Cerebellar cortex (tissue), 1 donor: ENCODE measurements around the gene SLAMF9.
A peak's percentile ranks its signal among the peaks of the same experiment; 100 is the strongest.

Experiments used
- DNase-seq: peaks from one replicate; pipeline ENCODE4 v3.0.0-alpha.2; 2015; ENCODE audit warnings: low spot score

The SLAMF9 gene

DNA sequence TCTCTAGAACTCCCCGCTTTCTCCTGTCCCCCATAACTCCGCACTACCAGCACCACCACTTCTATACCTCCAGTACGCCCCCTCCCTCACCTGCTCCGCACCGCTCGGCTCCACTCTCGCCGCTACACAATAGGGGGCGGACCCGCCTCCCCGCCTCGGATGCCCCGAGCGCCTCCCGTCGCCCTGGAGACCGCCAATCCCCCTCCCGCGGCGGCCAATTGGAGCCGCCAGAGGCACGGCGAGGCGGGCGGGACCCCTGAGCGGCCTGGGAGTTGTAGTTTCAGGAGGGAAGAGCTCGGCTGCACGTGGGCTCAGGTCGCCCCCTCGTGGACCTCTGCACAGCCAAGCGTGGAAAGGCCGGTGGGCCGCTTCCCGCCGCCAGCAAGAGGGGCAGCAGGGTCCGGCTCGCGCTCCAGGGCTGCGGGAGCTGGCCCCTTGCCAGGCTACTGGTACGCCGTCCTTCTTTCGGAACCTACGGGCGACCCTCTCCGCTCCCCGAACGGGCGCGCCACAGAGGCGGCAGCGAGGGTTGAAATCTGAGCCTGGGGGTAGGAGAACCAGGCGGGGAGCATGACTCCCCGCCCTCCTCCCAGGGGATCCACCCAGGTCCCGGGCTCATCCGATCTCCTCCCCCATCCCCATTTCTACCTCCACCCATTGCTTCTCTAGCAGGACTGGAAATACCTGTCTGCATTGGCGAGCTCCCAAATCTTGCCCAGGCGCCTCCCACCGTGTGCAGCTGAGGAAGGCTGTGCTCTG lies 8.4 kb downstream of the SLAMF9 start, which contains the start of gene IGSF9:
Gene IGSF9 (minus strand): TSS at position 131 of the 759 bp plus-strand sequence. CDS start 2,159 bp downstream, outside the sequence.
- DNase-seq, result peak; percentile 72

DNA sequence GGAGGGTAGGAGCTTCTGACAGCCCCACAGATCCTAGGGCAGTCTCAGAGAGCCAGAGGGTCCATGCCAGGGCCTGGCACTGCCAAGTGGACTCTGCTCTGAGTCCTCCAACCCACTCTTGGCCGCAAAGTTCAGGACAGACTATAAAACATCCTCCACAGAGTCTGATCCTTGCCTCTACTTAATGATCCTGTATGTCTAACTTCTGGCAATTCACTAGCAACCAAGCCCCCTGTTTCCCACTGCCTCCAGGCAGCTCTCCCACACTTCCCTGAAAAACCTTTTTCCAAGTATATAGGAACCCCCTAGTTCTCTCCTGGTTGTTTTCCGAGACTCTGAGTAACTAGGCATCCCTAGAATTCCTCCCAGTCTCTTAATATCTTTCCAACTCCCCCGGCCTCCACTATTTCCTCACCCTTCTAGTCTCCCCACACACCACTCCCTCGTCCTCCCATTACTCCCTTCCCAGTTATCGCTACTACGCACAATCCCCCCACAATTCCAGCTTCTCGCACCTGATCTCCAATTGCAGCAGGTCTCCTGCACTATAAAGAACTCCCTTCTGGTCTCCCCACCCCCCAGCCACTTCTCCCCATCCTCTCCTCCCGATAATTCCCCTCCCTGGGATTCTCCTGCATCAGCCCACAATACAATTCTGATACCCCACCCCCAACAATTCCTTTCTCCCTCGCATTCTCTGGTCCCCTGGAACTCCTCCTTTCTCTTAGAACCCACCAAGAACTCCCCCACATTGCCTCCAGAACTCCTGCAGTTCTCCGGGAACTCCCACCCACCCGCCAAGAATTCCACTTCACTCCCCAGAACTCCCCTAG lies 9.2 kb downstream of the SLAMF9 start:
- DNase-seq, result no peak

DNA sequence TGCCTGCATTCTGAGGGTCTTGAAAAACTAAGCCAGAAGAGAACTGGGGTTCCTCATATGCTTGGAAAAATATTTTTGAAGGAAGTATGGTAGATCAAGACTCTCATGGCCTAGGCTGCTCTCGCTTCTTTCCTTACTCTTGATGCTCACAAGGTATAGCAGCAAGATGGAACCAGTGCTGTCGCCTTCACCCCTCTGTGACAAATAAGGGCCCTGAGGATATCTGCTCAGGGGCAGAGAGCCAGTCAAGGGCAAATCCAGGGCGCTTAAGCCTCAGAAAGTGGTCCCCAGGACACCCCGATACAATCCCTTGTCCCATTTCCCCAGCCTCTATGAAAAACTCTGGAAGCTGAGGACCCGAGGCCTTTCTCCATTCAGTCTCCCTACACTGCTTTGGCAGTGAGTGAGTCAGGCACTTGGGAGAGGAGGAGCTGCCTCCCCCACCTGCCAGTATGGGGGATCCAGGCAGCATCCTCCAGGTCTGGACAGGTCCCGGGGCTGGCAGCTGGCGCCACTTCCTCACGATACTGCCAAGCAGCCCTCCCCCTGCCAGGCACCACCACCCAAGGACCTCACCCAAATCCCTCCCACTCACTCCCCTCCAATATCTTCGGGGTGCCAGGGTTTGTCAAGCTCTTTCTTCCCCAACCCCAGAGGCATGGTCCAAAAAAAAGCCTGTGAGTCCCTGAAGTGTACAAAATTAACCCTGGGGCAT lies 10.0 kb downstream of the SLAMF9 start:
- DNase-seq, result no peak

DNA sequence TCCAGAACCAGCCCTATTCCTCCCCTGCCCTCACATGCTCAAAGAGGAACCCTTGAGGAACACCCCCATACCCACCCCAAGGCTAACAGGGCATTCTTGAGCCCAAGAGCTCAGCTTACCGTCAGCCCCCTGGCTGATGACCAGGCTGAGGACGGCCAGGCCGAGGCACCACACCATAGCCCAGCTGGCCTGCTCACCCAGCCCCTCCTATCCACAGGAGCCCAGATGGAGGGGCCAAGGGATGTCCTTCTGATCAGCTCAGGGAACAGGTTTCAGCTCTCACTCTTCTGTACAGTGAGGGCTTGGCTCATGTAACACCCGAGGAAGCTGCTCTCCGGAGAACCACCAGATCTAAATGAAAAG lies 10.8 kb downstream of the SLAMF9 start:
- no peak for DNase-seq

DNA sequence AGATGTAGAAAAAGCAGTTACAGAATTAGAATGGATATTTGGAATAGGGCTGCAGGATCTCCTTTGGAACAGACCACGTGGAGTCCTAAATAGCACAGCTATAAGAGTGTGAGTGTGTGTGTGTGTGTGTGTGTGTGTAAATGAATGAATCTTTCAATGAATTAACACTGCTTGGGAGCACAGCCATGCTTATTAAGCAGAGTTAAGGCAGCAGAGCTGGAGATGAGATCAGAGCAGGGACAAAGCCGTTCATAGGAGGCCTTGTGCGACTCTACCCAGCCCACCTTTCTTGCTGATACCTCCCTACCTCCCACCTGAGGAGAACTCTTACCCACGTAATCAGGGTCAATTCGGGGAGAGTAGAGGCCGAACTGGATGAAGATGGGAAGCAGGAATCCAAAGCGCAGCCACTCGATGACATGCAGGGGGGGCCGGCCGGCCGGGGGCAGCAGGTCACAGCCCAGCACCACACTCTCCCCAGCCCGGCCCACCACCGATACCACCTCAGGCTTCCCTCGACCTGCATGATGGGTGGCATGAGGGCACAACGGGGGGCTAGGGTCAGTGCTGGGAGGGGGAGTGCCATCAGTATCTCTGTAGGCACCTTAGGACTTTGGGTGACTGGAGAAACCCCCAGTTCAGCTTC lies 11.3 kb downstream of the SLAMF9 start:
- no peak for DNase-seq

DNA sequence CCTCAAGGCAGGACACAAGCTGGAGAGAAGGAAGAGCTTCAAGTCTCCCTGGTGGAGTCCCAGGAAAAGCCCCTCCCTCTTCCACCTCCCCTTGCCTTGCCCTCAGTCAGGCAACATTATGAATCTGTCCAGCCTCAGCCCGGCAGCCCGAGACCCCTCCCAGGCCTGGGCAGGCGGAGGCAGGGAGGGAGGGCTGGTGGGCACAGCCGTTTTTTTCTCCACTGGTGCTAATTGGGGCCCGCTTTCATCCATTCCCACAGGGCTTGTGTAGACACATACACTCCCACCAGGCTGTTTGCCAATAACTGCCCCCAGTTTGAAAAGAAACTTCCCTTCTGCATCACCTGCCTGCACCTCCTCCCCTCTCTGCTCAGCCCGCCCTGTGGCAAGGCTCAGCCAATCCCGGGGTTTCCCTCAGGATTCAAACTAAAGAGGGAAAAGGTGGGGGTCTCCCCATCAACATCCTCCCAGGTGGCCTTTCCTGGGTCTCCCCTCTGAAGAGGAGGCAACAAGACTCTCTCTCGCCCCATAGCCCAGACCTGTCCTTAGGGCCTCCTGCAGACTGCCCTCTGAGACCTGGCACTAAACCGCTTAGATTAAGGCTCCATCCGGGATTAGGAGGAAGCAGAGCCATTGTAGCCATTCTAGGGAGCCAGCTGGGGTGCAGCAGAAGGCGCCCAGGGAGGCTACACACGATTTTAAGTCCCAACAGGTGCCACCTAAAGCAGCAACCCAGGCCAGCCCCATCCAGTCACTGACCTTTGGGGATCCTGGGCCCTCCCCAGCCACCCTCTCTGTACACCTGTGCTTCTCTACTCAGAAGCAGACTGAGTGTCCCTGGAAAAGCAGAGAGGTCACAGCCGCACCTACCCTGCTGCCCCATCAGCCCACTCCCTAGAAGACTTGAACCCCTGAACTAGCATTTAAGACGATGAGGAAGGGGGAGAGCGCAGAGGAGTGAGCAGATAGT lies 12.2 kb downstream of the SLAMF9 start:
- no peak for DNase-seq

DNA sequence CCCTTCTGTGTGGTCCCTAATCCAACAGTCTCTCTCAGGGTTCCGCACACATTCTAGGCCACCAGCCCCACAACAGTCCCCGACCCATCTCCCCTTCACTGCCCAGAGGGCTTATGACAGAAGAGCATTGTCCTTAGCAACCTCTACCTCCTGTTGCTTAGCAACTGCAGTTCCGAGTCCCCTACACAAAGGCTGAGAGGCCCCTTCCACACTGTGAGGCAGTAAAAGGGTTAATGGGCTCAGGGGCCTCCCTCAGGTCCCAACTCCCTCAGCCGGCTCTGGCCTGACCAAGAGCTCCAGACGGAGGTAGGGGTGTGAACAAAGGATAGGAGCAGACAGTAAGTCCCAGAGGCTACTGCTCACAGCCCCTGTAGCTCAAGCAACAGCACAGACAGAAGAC lies 12.9 kb downstream of the SLAMF9 start:
- no peak for DNase-seq

DNA sequence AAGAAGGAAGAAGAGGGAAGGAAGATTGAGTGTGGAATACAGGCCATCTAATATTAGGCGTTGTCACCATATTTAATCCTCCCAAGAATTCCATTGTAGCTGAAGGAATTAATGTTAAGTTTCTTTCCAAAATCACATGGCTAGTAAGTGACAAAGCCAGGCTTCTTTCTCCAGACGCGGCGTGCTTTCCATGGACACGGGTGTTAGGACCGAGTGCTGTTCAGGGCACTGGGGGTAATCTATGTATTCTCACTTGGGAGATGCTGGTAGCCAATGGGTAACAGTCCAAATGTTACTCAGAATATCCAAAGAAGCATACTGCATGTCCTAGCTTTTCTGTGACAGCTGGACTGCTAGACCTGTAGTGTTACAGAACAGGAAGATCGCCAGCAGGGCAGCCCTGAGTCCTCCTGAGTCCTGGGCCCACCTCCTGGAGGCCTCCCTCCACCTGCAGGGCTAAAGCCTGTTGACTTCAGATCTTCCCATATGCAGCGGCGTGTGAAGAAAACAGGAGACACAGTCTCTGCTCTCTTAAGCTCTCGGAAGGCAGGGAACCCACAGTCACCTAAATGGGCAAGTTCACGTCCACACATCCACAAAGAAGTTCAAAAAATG lies 13.9 kb downstream of the SLAMF9 start:
- DNase-seq, result peak; percentile 43

DNA sequence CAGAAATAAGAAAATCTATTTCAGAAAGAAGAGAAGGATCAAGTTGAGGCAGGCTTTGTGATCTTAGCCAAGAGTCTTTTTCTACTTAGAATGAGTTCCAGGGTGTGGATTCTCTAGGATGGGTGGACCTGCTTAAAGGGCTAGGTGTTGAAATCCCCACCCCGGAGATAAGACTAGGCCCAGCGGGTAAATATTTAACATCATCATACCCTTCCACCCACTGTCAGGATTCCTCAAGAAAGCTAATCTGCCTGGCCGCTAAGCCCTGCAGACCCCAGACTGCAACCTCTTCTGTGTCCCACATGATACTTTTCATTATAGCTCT lies 14.4 kb downstream of the SLAMF9 start:
- DNase-seq, result no peak

DNA sequence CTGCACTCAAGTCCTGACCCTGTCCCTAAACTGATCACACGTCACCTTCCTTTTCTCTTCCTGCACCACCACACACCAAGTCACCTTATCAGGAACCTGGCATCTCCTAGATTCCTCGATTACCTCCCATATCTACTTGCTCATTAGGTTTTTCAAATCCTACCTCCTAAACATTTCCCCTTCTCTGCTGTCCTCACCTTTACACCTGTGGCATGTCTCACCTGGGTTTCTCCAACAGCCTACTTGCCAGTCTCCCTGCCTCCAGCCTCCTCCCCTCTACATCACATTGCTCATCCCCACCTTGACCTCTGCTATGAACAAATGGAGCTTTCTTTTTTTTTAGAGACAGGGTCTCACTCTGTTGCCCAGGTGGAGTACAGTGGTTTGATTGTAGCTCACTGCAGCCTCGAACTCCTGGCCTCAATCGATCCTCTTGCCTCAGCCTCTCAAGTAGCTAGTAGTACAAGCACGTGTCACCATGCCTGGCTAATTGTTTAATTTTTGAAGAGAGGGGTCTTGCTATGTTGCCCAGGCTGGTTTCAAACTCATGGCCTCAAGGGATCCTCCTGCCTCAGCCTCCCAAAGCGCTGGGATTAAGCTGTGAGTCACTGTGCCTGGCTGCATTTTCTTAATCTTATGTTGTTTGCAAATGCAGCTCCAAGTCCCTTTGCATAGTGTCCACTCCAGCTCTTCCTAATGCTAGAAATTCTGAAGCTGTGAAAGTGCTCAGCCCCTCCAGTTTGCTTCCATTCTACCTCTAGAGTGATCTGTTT lies 14.9 kb downstream of the SLAMF9 start:
- no peak for DNase-seq

DNA sequence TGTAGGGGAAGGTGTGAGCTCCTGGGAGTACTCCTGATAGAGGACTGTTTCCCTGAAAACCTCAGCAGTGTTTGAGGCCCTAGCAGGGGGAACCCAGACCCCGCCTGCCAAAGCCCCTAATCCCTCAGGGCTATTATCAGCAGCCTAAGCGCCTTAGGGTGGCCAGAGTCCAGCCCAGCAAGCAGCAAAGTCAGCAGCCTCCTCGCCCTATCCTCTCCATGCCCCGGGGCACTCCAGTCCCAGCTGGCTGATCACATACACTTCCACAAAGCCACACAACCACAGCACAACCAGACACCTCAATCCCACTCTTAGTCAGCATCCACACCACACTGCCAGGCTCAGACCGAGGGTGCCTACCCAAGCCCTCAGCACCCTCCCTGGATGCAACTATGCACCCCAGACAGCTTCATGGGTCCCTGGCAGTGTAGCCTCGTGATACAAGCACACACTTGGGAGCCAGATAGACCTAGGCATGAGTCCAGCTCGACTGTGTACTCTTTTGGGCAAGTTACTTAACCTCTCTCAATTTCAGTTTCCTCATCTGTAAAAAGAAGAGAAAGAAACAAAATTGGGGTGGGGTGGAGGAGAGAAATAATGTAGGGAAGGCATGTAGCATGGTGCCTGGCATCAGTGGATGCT lies 15.7 kb downstream of the SLAMF9 start:
- no peak for DNase-seq

DNA sequence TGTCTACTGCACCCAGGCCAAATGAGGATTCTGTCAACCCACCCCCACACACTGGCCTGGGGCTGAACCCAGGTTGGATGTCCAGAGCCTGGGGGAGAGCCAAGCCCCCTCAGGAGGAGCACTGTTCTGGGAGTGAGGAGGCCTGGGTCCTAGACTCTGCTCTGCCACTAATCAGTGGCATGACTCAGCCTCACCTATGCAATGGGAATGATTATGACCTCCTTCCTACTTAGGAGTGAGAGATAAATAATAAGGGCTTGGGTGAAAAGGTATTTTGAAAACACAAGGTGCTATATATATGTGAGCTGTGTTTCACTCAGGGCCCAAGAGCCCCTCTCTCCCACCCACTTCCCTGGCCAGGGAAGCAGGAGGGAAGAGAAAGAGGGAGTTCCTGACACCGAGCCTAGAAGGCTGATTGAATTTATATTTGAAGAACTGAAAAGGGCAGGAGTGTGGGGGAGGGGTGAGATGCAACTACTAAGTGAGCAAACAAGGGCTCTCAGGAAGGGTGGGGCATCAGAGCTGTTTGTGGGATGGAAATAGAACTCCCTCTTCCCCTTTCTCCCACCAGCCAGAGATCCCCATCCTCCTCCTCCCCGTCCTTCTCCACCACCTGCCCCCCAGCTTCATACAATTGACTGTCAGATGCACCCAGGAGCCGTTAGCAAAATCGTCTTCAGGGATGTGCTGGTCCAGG lies 16.8 kb downstream of the SLAMF9 start:
- no peak for DNase-seq

DNA sequence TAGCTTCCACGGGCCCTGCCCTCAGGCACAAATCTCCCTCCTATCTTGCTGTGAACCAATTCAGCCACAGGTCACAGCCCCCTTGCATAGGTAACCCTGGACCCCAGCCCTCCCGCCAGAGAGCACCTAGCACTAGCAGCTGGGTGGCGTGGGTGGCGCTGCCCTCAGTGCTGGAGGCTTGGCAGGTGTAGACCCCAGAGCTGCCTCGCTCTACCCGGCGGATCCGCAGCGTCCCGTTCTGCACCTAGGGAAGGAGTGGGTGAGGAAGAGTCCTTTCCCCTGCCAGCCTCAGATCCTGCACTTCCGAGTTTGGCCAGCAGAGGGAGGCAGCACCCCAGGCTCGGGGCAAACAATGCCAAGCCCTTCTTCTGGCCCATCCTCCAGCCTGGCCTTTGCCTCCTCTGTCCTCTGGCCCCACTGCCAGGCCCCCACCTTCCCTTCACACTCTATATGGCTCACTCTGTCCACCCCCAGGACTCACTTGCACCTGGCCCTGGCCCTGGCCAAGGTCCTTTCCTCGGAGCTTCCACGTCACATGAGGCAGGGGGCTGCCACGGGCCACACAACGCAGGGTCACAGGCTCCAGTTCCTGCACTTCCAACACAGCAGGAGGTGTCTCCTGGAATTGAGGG lies 17.6 kb downstream of the SLAMF9 start:
- peak; percentile 37 for DNase-seq

DNA sequence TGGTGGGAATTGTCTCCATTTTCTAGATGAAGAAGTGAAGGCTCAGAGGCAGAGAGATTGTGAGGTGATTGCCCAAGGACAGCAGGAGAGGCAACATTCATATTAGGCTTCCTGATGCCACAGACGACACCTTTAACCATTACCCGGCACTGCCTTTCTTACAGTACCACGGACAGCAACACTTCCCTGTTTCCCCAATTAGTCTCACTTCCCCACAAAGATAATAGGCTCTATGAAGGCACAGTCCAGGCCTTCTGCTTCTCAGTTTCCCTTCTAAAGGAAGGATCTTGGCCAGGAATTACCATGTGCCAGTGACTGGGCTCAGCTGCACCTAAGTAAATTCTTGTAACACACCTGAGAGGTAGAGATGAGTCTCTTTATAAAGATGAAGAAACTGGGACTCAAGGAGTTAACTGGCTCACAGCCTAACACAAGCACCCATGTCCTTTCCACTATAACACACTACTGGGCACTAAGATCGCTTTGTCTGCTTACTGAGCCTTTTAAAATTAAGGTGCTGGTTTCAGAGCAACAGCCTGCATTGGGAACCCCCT lies 18.2 kb downstream of the SLAMF9 start:
- no peak for DNase-seq

DNA sequence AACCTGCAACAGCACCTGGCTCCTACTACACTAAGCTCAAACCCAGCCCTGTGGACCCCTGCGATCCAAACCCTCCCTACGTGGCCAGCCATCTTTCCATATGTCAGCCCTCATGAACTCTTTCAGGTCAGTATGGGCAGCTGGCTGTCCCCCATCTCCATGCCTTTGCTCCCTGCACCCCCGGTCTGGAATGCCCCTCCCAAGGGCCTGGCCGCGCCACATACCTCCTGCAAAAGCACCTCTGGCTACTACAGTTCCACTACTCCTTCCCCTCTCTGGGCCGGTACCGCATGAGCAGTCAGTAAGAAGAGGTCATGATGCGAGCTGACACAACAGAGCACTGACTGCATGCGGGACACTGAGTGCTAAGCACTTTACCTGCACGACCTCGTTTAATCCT lies 18.7 kb downstream of the SLAMF9 start:
- no peak for DNase-seq

DNA sequence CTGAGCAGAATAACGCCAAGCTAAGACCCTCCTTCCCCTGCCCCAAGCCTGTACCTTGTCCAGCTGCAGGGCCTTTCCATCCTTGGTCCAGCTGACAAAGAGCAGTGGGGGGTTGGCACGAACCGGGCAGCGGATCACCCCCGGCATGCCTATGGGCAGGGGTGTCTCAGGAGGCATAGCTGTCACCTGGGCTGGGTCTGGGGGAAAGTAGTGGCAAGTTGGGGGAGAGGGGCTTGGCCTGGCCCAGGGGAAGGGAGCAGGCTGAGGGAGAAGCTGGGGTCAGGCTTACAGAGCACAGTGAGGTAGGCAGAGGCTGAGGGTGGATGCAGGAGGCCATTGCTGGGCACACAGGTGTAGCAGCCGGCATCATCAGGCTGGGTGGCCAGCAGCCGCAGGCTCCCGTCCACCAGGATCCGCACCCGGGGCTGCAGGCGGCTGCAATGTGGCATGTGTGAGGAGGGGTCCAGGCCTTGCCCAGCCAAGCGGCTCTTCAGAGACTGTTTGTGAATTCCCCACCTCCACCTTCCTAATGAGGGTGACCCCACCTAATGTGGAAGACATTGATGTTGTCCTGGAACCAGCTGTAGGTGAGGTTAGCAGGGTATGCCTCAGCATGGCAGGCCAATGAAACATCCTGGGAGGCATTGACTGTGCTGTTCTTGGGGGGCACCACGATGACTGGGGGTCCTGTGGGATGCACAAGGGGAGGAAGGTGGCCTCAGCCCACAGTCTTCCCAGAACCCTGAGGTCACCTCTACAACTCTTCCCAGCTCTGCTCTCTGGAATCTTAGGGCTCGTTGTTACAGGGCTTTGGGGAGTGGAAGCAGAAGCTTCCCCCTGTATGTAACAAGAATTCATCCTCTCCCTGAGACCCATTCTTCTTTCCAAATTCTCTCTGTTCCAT lies 19.6 kb downstream of the SLAMF9 start:
- DNase-seq, result no peak

DNA sequence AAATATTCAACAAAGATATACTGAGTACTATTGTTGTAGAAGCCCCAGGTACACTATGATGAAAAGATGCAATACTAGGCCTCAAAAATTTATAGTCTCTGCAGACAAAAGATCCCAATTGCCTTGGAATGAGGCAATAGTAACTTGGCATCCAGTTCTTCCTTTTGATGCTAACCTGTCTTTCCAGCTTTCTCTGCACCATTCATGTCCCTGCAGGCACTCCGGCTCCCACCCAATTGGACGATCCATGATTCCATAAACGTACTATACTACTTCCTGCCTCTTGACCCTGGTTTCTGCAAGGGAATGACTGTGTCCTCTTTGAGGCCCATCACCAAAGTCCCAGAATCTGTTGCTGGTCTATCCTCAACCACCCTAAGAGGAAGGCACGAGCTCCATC lies 20.7 kb downstream of the SLAMF9 start:
- DNase-seq, result no peak
